K562 (cell line): ENCODE data around the gene CBX4. TPM values are rescaled to one million over a fixed set of nuclear protein-coding genes. Genes with fewer than 3 reads are reported as not detected.

ENCODE experiments used
- CBX2 ChIP-seq: fragments of 200-600 bp; sonication (generic); IDR thresholded peaks from one replicate; pipeline ENCODE4 v1.6.1; 2012; ENCODE audit warnings: mild to moderate bottlenecking, low read length, inconsistent platforms; ENCODE audit not compliant: insufficient read depth, poor library complexity, severe bottlenecking
- DACH1 ChIP-seq: fragments of 450-650 bp; IDR thresholded peaks from 2 replicates; pipeline ENCODE4 v1.6.1; 2018; ENCODE audit not compliant: partially characterized antibody
- HMG20B ChIP-seq: fragments of 250-450 bp; sonication (Bioruptor Pico); IDR thresholded peaks from 2 replicates; pipeline ENCODE4 v1.5.0; 2021; ENCODE audit warnings: mild to moderate bottlenecking
- KLF10 ChIP-seq: fragments of 250-450 bp; sonication (Bioruptor Pico); IDR thresholded peaks from 2 replicates; pipeline ENCODE4 v1.6.1; 2021; ENCODE audit warnings: matching md5 sums
- SMAD4 ChIP-seq: fragments of 250-450 bp; sonication (Bioruptor Pico); conservative IDR thresholded peaks from 2 replicates; pipeline ENCODE4 v1.8.0; 2021; ENCODE audit warnings: inconsistent platforms, mild to moderate bottlenecking, moderate library complexity
- ZNF561 ChIP-seq: fragments of 450-650 bp; formaldehyde crosslinking; conservative IDR thresholded peaks from 2 replicates; pipeline ENCODE4 v1.4.0; 2020; ENCODE audit warnings: mild to moderate bottlenecking, moderate library complexity
- polyA plus RNA-seq, 8 experiments: library from polyadenylated mRNA; depleted of rRNA in 4 of 8; stranded (reverse) in 5 of 8; unstranded in 3 of 8; fragments of >200 nt; fragmentation: Nextera tagmentation in 2 of 8; fragmentation: Illumina TruSeq in 1 of 8; extraction: Ambion mirVana in 2 of 8; extraction: Trizol in 1 of 8; gene quantifications; 2 replicates each; pipeline versions ENCODE4 v1.2.1 to v1.2.3, GENCODE V29; 2011 to 2014; ENCODE audit warnings: inconsistent platforms in 1 of 8, missing spikeins in 1 of 8
- total RNA-seq, 7 experiments: library from RNA; depleted of rRNA in 6 of 7; stranded (reverse); fragments of >200 nt in 6 of 7; fragmentation: Illumina TruSeq in 2 of 7; extraction: Trizol in 2 of 7; gene quantifications; 2 replicates each; pipeline versions ENCODE4 v1.2.1 to v1.2.3, GENCODE V29; 2011 to 2021; ENCODE audit warnings: low replicate concordance in 1 of 7
- TF ChIP-seq, protein P1 (sequence below): fragments of 250-450 bp; sonication (Bioruptor Pico); IDR thresholded peaks from 2 replicates; pipeline ENCODE4 v1.4.0; 2020; ENCODE audit warnings: borderline replicate concordance
- TF ChIP-seq, protein P2 (sequence below): fragments of 450-650 bp; formaldehyde crosslinking; IDR thresholded peaks from 2 replicates; pipeline ENCODE4 v1.4.0; 2020; ENCODE audit warnings: mild to moderate bottlenecking
- TF ChIP-seq, protein P3 (sequence below), 2 experiments: fragments of 450-650 bp; conservative IDR thresholded peaks; 2 replicates each; pipeline ENCODE4 v1.6.1; 2017; ENCODE audit warnings: mild to moderate bottlenecking in 2 of 2, moderate library complexity in 2 of 2
- TF ChIP-seq, protein P4 (sequence below): sonication (generic); formaldehyde crosslinking; IDR thresholded peaks from 2 replicates; pipeline ENCODE4 v1.8.1; 2023; ENCODE audit warnings: mild to moderate bottlenecking, missing genetic modification reagents

Gene CBX4
- total and polyA plus RNA-seq, 9 of the 15 experiments (the other 6 are each of a cell fraction or from before 2014, with no cell fraction given), result 0.98 to 50.5 (median 10.0) TPM

DNA sequence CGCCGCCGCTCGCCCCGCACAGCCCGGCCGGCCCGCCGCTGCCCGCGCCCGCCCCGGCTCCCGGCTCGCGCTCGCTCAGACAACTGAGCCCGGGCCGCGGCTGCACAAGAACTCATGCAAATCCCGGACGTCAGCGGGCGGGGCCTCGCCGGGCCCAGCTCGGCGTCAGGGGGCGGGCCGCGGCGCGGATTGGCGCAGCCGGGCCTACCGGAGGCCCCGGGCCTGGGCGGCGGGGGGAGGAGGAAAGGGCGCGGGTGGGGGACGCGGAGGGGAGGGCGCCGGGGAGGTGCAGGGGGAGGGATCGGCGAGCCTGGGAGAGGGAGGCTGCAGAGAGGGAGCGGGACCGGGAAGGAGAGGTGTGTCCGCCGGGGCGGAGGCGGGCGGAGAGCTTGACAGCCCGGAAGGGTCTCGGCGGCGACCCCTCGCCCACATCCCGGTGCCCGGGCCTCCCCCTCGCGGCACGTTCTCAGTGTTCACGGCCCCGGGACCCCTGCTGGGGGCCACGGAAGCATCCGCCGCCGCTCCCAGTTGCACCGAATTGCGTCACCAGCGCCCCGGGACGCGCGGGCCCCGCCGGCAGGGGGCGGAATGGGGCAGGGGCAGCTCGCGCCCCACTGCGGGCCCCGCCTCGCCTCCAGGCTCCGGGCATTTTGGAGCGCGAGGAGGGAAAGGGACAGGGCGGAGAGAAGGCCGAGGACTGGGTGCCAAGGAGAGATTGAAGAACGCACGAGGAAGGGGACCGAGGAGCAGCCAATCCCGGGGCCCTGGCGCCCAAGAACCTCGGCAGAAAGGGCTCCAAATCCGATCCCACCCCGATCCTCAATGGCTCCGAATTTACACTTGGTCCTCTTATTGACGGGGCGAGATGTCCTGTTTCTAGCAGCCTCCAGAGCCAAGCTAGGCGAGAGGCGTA is at the start of gene CBX4 (continued):
- TF ChIP-seq DACH1 (peak; percentile 69), HMG20B (CRISPR knock-in tag) (no peak), ZNF561 (no peak), CBX2 (no peak), KLF10 (CRISPR knock-in tag) (no peak), SMAD4 (CRISPR knock-in tag) (peak; percentile 95)
- TF ChIP-seq, protein P1, sequence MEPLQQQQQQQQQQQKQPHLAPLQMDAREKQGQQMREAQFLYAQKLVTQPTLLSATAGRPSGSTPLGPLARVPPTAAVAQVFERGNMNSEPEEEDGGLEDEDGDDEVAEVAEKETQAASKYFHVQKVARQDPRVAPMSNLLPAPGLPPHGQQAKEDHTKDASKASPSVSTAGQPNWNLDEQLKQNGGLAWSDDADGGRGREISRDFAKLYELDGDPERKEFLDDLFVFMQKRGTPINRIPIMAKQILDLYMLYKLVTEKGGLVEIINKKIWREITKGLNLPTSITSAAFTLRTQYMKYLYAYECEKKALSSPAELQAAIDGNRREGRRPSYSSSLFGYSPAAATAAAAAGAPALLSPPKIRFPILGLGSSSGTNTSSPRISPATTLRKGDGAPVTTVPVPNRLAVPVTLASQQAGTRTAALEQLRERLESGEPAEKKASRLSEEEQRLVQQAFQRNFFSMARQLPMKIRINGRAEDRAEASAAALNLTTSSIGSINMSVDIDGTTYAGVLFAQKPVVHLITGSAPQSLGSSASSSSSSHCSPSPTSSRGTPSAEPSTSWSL (CRISPR knock-in tag), result peak; percentile 82; the same call in 1 of the 2 replicates
- TF ChIP-seq, protein P2, sequence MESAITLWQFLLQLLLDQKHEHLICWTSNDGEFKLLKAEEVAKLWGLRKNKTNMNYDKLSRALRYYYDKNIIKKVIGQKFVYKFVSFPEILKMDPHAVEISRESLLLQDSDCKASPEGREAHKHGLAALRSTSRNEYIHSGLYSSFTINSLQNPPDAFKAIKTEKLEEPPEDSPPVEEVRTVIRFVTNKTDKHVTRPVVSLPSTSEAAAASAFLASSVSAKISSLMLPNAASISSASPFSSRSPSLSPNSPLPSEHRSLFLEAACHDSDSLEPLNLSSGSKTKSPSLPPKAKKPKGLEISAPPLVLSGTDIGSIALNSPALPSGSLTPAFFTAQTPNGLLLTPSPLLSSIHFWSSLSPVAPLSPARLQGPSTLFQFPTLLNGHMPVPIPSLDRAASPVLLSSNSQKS (CRISPR knock-in tag), result no peak
- TF ChIP-seq, protein P3, sequence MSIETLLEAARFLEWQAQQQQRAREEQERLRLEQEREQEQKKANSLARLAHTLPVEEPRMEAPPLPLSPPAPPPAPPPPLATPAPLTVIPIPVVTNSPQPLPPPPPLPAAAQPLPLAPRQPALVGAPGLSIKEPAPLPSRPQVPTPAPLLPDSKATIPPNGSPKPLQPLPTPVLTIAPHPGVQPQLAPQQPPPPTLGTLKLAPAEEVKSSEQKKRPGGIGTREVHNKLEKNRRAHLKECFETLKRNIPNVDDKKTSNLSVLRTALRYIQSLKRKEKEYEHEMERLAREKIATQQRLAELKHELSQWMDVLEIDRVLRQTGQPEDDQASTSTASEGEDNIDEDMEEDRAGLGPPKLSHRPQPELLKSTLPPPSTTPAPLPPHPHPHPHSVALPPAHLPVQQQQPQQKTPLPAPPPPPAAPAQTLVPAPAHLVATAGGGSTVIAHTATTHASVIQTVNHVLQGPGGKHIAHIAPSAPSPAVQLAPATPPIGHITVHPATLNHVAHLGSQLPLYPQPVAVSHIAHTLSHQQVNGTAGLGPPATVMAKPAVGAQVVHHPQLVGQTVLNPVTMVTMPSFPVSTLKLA (conservative IDR thresholded peaks at IDR 0.05), result peak; percentile 49 to 83; a peak in 2 of 4 replicates
- TF ChIP-seq, protein P4, sequence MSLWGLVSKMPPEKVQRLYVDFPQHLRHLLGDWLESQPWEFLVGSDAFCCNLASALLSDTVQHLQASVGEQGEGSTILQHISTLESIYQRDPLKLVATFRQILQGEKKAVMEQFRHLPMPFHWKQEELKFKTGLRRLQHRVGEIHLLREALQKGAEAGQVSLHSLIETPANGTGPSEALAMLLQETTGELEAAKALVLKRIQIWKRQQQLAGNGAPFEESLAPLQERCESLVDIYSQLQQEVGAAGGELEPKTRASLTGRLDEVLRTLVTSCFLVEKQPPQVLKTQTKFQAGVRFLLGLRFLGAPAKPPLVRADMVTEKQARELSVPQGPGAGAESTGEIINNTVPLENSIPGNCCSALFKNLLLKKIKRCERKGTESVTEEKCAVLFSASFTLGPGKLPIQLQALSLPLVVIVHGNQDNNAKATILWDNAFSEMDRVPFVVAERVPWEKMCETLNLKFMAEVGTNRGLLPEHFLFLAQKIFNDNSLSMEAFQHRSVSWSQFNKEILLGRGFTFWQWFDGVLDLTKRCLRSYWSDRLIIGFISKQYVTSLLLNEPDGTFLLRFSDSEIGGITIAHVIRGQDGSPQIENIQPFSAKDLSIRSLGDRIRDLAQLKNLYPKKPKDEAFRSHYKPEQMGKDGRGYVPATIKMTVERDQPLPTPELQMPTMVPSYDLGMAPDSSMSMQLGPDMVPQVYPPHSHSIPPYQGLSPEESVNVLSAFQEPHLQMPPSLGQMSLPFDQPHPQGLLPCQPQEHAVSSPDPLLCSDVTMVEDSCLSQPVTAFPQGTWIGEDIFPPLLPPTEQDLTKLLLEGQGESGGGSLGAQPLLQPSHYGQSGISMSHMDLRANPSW (CRISPR knock-in tag), result no peak
